GM23248 (cell line): ENCODE measurements around the gene ZNF443.

Source experiments
- EZH2 ChIP-seq: fragments of 200-600 bp; sonication (generic); IDR thresholded peaks from 2 replicates; pipeline ENCODE4 v1.6.1; 2018; ENCODE audit warnings: antibody characterized with exemption, mild to moderate bottlenecking; ENCODE audit not compliant: insufficient read depth, poor library complexity, severe bottlenecking
- EZH2phosphoT487 ChIP-seq: fragments of 200-600 bp; sonication (generic); IDR thresholded peaks from 2 replicates; pipeline ENCODE4 v1.6.1; 2018; ENCODE audit warnings: antibody characterized with exemption, moderate library complexity, mild to moderate bottlenecking, low read depth; ENCODE audit not compliant: insufficient read depth

DNA sequence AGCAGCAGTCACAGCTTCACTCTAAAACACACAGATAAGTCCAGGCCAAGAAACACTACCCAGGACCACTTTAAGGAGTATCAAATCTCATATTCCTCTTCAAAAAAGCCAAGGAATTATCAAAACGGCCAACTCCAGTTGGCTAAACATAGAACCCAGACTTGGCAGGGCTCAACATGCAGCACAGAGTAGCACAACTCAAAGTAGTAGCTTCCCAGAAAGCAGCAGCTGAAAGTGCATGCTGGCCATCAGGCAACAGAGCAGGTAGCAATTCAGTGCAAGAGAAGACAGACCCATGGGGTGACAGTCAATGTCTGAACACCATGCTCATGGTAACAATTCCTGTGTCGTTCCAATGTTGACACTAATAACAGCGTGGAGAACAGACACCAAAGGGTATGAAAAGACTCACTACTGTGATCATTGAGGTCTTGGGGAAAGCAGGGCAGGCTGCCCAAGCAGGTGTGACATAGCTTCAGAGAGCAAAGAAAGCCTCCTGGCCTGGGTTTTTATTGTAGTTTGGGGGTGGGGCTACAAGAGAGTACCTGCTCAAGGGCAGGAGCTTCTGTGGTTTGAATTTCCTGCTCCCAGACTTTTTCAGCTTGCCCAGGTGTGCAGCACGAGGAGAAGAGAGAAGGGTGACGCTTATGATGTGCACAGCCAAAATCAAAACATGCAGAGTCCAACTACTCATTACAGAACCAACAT, 37.6 kb upstream of the ZNF443 start:
- no peak for TF ChIP-seq EZH2phosphoT487
- TF ChIP-seq EZH2 = no peak
